Activated CD8-positive, alpha-beta T cell treated with anti-CD3 and anti-CD28 coated beads for 36 hours (primary cell): ENCODE data around the gene KIFC1. TPM values are rescaled to one million over a fixed set of nuclear protein-coding genes. Genes with fewer than 3 reads are reported as not detected.

Source experiments
- ATAC-seq: fragments of 200-7000 bp; cut with Tn5 transposase; one replicate; pipeline ENCODE4 v1.10.0; 2021; ENCODE audit warnings: mild to moderate bottlenecking, moderate library complexity
- CTCF ChIA-PET: fragments of 350-600 bp; sonication (Branson Sonifier 250); formaldehyde crosslinking; loops from one replicate; lab custom pipeline; 2021; ENCODE audit warnings: antibody characterized with exemption; lab: Charles Lee
- POLR2A ChIA-PET: fragments of 350-600 bp; sonication (Branson Sonifier 250); formaldehyde crosslinking; loops from one replicate; lab custom pipeline; 2021; ENCODE audit warnings: antibody characterized with exemption; lab: Charles Lee
- DNase-seq: peaks from one replicate; pipeline ENCODE4 v3.0.0-alpha.2; 2020
- H3K27ac Mint-ChIP-seq: one replicate; pipeline ENCODE4 v1.8.0; 2021; ENCODE audit warnings: mild to moderate bottlenecking, mixed read lengths
- H3K27me3 Mint-ChIP-seq: one replicate; pipeline ENCODE4 v1.8.0; 2021; ENCODE audit warnings: mixed read lengths
- H3K36me3 Mint-ChIP-seq: one replicate; pipeline ENCODE4 v1.8.0; 2021; ENCODE audit warnings: low read depth, mixed read lengths
- H3K4me1 Mint-ChIP-seq: one replicate; pipeline ENCODE4 v1.8.0; 2021; ENCODE audit warnings: low read depth, mixed read lengths
- H3K4me3 Mint-ChIP-seq: one replicate; pipeline ENCODE4 v1.8.0; 2021; ENCODE audit warnings: mild to moderate bottlenecking, moderate library complexity, mixed read lengths
- H3K9me3 Mint-ChIP-seq: one replicate; pipeline ENCODE4 v1.8.0; 2021; ENCODE audit warnings: mixed read lengths
- intact Hi-C: fragments of 100-400 bp; cut with micrococcal nuclease; formaldehyde crosslinking; loops from one replicate; pipeline ENCODE4 v1.10.0; 2022
- total RNA-seq, 2 experiments: library from RNA; stranded (reverse); gene quantifications; one replicate each; pipeline ENCODE4 v1.2.3, GENCODE V29; 2021
- TF ChIP-seq, protein P1 (sequence below): fragments of 200-600 bp; IDR thresholded peaks from one replicate; pipeline ENCODE4 v1.8.0; 2022; ENCODE audit warnings: antibody characterized with exemption, mild to moderate bottlenecking

The KIFC1 gene
- total RNA-seq, 2 experiments from 2014 or later, result 93.4 to 96.0 TPM

DNA sequence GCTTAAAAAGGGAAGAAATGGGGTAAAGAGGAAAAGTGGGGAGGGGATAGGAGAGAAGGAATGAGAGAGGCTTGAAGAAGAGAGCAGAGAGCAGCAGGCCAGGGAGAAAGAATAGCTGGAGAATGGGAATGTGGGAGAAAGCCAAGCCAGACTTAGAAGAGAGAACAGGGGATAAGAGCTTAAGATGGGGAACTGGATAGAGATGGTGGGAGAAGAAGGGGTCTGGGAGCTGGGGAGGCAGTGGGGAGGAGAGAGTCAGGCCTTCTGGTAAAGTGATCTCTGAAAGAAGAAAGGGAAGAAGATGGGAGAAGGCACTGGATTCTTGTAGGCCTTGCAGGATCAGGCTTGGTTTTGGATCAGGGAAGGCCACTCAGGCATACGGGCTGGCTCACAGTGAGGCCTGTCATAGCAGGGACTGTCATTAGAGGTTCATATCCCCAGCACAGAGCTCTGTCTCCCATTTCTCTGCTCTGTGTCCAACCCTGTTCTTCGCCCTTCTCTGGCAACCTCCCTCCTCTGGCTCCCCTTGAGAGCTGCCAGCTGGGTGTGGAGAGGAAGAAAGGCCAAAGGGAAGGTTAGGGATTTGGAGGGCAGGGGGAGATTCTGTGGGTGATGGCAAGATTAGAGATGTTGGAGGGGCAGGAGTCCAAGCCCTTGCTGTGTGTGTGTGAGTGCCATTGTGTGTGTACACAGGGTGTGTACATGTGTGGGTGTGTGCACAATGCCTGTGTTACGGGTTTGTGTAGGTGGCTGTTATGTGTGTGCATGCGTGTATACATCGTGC is 37.5 kb downstream of the KIFC1 start:
- intact Hi-C loops, result loop anchor here (5.0 to 10.0 kb wide), 2 partner anchors 37 to 146 kb away; partner anchors contain the start of gene KIFC1
- H3K27me3 Mint-ChIP-seq, result no peaks in the 10 kb centered on the region
- TF ChIP-seq, protein P1, sequence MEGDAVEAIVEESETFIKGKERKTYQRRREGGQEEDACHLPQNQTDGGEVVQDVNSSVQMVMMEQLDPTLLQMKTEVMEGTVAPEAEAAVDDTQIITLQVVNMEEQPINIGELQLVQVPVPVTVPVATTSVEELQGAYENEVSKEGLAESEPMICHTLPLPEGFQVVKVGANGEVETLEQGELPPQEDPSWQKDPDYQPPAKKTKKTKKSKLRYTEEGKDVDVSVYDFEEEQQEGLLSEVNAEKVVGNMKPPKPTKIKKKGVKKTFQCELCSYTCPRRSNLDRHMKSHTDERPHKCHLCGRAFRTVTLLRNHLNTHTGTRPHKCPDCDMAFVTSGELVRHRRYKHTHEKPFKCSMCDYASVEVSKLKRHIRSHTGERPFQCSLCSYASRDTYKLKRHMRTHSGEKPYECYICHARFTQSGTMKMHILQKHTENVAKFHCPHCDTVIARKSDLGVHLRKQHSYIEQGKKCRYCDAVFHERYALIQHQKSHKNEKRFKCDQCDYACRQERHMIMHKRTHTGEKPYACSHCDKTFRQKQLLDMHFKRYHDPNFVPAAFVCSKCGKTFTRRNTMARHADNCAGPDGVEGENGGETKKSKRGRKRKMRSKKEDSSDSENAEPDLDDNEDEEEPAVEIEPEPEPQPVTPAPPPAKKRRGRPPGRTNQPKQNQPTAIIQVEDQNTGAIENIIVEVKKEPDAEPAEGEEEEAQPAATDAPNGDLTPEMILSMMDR, result no peak
- peak overlapping the region; percentile 88 for H3K4me3 Mint-ChIP-seq
- DNase-seq (no peak), ATAC-seq (no peak)
- H3K27ac Mint-ChIP-seq, result peak overlapping the region; percentile 91
- H3K9me3 Mint-ChIP-seq, result no peaks in the 10 kb centered on the region
- ChIA-PET CTCF (interaction anchor here (0.6 to 1.9 kb wide), 7 partner anchors 11 to 158 kb away, joined by 3 to 5 read pairs (median 4); partner anchors contain the start of genes CUTA, RPS18 and VPS52), POLR2A (interaction anchor here (0.5 to 3.4 kb wide), 11 partner anchors 9 to 152 kb away, joined by 3 to 46 read pairs (median 3); partner anchors contain the start of genes B3GALT4, CUTA, SYNGAP1 and WDR46)
- peaks cover 69% of the 10 kb centered on the region for H3K4me1 Mint-ChIP-seq
- H3K36me3 Mint-ChIP-seq, result peaks cover 22% of the 10 kb centered on the region

DNA sequence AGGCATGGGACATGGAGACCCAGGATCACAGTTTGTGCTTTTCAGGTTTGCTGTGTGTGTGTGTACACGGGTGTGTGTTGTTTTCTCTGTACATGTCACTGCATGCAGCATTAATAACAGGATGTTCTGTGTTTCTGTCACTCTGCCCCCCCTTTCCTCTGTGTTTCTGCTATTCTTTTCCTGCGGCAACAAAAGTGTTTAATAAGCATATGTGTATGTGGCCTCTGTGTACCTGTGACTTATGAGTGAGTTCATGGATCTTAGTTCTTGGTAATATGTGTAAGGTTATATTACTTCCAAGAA is 38.1 kb downstream of the KIFC1 start:
- Mint-ChIP-seq H3K27me3 (no peaks in the 10 kb centered on the region), H3K9me3 (no peaks in the 10 kb centered on the region), H3K27ac (peak overlapping the region; percentile 91), H3K4me1 (peaks cover 64% of the 10 kb centered on the region), H3K4me3 (peak overlapping the region; percentile 88), H3K36me3 (peaks cover 17% of the 10 kb centered on the region)
- ATAC-seq, result no peak
- TF ChIP-seq, protein P1, result no peak
- intact Hi-C loops, result loop anchor here (5.0 to 10.0 kb wide), 2 partner anchors 37 to 145 kb away; partner anchors contain the start of gene KIFC1
- ChIA-PET POLR2A (interaction anchor here (0.6 to 3.4 kb wide), 7 partner anchors 12 to 153 kb away, joined by 3 to 46 read pairs (median 4); partner anchors contain the start of genes B3GALT4, CUTA, SYNGAP1 and WDR46), CTCF (interaction anchor here (1.6 to 2.1 kb wide), 3 partner anchors 11 to 149 kb away, joined by 4 to 11 read pairs (median 5); no protein-coding TSS in a partner anchor)
- peak; percentile 28 for DNase-seq

DNA sequence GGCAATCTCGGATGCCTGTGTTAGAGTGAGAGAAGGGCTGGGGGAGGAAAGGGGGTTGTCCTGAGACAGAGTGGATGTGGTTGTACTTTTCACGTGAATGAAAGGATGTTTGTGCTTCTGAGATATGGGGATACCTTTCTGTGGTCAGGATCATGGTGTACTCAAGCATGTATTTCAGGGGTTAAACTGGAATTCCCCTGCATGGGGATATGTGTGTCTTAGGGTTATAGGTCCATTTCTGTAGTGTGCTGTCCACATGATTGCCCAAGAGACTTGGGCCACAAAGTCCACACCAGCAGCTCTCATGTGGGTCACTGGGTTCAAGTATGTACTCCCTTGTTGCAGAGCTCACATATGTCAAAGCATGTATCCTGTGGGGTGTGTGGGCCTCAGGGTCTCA is 38.7 kb downstream of the KIFC1 start:
- peaks cover 15% of the 10 kb centered on the region for H3K36me3 Mint-ChIP-seq
- H3K27ac Mint-ChIP-seq, result peak overlapping the region; percentile 91
- DNase-seq (no peak), ATAC-seq (no peak)
- ChIA-PET POLR2A (interaction anchor here (1.0 to 3.4 kb wide), 10 partner anchors 8 to 159 kb away, joined by 3 to 46 read pairs (median 5); partner anchors contain the start of genes B3GALT4, CUTA, PFDN6 and RPS18), CTCF (interaction anchor here (0.8 to 2.1 kb wide), 9 partner anchors 8 to 159 kb away, joined by 3 to 11 read pairs (median 4); partner anchors contain the start of genes VPS52 and ZBTB9)
- H3K4me3 Mint-ChIP-seq, result peak overlapping the region; percentile 88
- H3K4me1 Mint-ChIP-seq, result peaks cover 60% of the 10 kb centered on the region
- TF ChIP-seq, protein P1, result no peak
- intact Hi-C loops, result no loop called here
- no peaks in the 10 kb centered on the region for H3K27me3 Mint-ChIP-seq
- no peaks in the 10 kb centered on the region for H3K9me3 Mint-ChIP-seq

DNA sequence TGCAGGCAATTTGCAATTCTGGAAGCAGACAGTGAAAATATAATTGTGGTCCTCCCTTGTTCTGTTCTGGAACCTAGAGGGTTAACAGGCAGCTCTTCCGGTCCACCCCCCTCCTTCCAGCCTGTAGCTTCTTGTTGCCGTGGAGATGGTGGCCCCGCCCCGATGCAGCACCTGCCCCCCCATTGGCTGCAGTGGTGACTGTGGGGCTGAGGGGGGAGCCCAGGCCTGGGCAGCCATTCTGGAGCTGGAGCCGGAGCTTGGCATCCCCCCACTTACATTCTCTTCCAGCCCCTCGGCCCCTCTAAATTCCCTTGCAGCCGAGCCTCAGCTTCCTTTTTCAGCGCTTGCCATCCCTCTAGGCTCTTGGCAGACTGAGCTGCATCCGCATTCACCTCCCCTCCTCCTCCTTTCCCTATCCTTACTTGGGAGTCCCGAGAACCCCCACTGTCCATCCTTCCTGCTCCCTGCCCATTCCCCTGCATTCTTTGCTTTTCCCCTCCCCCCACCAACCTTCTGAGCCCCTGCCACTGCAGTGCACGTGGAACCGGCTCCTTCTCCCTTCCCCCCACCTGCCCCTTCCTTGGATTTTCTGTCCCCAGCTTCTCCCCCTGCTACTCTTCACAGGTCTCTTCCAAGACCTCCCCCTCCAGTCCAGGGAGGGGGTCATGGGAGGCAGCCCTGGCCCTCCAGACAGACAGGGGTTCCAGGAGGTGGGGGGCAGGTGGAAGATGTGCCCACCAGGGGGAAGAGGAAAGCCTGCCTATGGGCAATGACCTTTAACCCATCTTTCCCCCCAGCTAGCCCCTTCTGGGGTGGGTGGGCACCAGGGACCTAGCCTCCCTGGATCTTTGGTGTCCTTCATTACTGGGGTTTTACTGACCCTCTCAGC is 39.6 kb downstream of the KIFC1 start:
- intact Hi-C loops, result no loop called here
- Mint-ChIP-seq H3K9me3 (no peaks in the 10 kb centered on the region), H3K4me1 (peaks cover 60% of the 10 kb centered on the region), H3K36me3 (peaks cover 22% of the 10 kb centered on the region), H3K27ac (peak overlapping the region; percentile 91), H3K4me3 (peak overlapping the region; percentile 88), H3K27me3 (no peaks in the 10 kb centered on the region)
- DNase-seq (peak; percentile 93), ATAC-seq (peak; percentile 70)
- TF ChIP-seq, protein P1, result no peak
- ChIA-PET CTCF (interaction anchor here (0.7 to 2.1 kb wide), 14 partner anchors 9 to 563 kb away, joined by 3 to 11 read pairs (median 3); partner anchors contain the start of genes VPS52 and ZBTB9), POLR2A (interaction anchor here (0.7 to 3.4 kb wide), 12 partner anchors 9 to 160 kb away, joined by 3 to 46 read pairs (median 4); partner anchors contain the start of genes B3GALT4, CUTA, PFDN6 and RPS18)
